PFSK-1 (cell line): ENCODE measurements around the gene RREB1.

Experiments
- FOXP2 ChIP-seq: optimal IDR thresholded peaks from 2 replicates; pipeline ENCODE3; 2011; ENCODE audit warnings: borderline replicate concordance, control low read depth, inconsistent platforms; ENCODE audit not compliant: insufficient read depth; ENCODE audit errors: extremely low read length, extremely low read depth
- POLR2AphosphoS5 ChIP-seq: IDR thresholded peaks from 2 replicates; pipeline ENCODE4 v1.6.1; 2012; ENCODE audit warnings: low read depth, mild to moderate bottlenecking, control low read depth, low read length, moderate library complexity
- REST ChIP-seq, 2 experiments: IDR thresholded peaks; 2 replicates each; pipeline versions ENCODE4 v1.6.1 to v1.8.0; 2011 to 2012; ENCODE audit warnings: low read depth in 2 of 2, low read length in 2 of 2, control low read depth in 1 of 2, inconsistent platforms in 1 of 2, mild to moderate bottlenecking in 1 of 2, moderate library complexity in 1 of 2; ENCODE audit not compliant: insufficient read depth in 1 of 2
- SIN3A ChIP-seq: IDR thresholded peaks from 2 replicates; pipeline ENCODE4 v1.6.1; 2012; ENCODE audit warnings: mild to moderate bottlenecking, low read length, moderate library complexity, borderline replicate concordance; ENCODE audit not compliant: insufficient read depth
- TAF1 ChIP-seq: IDR thresholded peaks from 2 replicates; pipeline ENCODE4 v1.6.1; 2012; ENCODE audit warnings: low read length, control low read depth, borderline replicate concordance; ENCODE audit not compliant: insufficient read depth

Gene RREB1

GRCh38 chr6:7285416-7285815 is 177.7 kb downstream of the RREB1 start:
- no peak for TF ChIP-seq FOXP2
- no peak for TF ChIP-seq POLR2AphosphoS5
- TF ChIP-seq REST (IDR thresholded peaks at IDR 0.05; ENCODE audit: insufficient read depth in 1 of 2, low read depth in 2 of 2, low read length in 2 of 2): no peak
- TF ChIP-seq TAF1: no peak
- no peak for TF ChIP-seq SIN3A

GRCh38 chr6:7290079-7290478 is 182.3 kb downstream of the RREB1 start:
- TF ChIP-seq FOXP2: no peak
- no peak for TF ChIP-seq TAF1
- TF ChIP-seq REST (IDR thresholded peaks at IDR 0.05; ENCODE audit: insufficient read depth in 1 of 2, low read depth in 2 of 2, low read length in 2 of 2): no peak
- no peak for TF ChIP-seq POLR2AphosphoS5
- no peak for TF ChIP-seq SIN3A

GRCh38 chr6:7292596-7293255 is 185.0 kb downstream of the RREB1 start:
- TF ChIP-seq POLR2AphosphoS5: no peak
- TF ChIP-seq SIN3A: no peak
- TF ChIP-seq FOXP2: no peak
- no peak for TF ChIP-seq TAF1
- no peak for TF ChIP-seq REST (IDR thresholded peaks at IDR 0.05; ENCODE audit: insufficient read depth in 1 of 2, low read depth in 2 of 2, low read length in 2 of 2)

- no peak for TF ChIP-seq SIN3A
- TF ChIP-seq POLR2AphosphoS5: no peak
- no peak for TF ChIP-seq TAF1
- no peak for TF ChIP-seq FOXP2
- TF ChIP-seq REST (IDR thresholded peaks at IDR 0.05; ENCODE audit: insufficient read depth in 1 of 2, low read depth in 2 of 2, low read length in 2 of 2): no peak
Observed at GRCh38 chr6:7295916-7296315, 188.2 kb downstream of the RREB1 start.

GRCh38 chr6:7296602-7297001 is 188.8 kb downstream of the RREB1 start:
- no peak for TF ChIP-seq POLR2AphosphoS5
- no peak for TF ChIP-seq REST (IDR thresholded peaks at IDR 0.05; ENCODE audit: insufficient read depth in 1 of 2, low read depth in 2 of 2, low read length in 2 of 2)
- TF ChIP-seq FOXP2: no peak
- TF ChIP-seq SIN3A: no peak
- no peak for TF ChIP-seq TAF1
